Chondrocyte (in vitro differentiated cells): ENCODE measurements around the gene GGT6. TPM values are rescaled to one million over a fixed set of nuclear protein-coding genes. Genes with fewer than 3 reads are reported as not detected.

Source experiments
- DNase-seq: peaks from one replicate; pipeline ENCODE4 v3.0.0; 2021; ENCODE audit warnings: mixed read lengths, low spot score
- H3K27ac Mint-ChIP-seq: one replicate; pipeline ENCODE4 v1.8.0; 2021; ENCODE audit warnings: mild to moderate bottlenecking, moderate library complexity, mixed read lengths; ENCODE audit not compliant: unreplicated experiment
- H3K27me3 Mint-ChIP-seq: 2 replicates; pipeline ENCODE4 v1.8.0; 2021; ENCODE audit warnings: low read depth, mixed read lengths
- H3K36me3 Mint-ChIP-seq: 2 replicates; pipeline ENCODE4 v1.8.0; 2021; ENCODE audit warnings: low read depth, mixed read lengths
- H3K4me1 Mint-ChIP-seq: 2 replicates; pipeline ENCODE4 v1.8.0; 2021; ENCODE audit warnings: low read depth, mild to moderate bottlenecking, mixed read lengths
- H3K4me3 Mint-ChIP-seq: one replicate; pipeline ENCODE4 v1.8.0; 2021; ENCODE audit warnings: mild to moderate bottlenecking, moderate library complexity, mixed read lengths; ENCODE audit not compliant: unreplicated experiment
- H3K9me3 Mint-ChIP-seq: 2 replicates; pipeline ENCODE4 v1.8.0; 2021; ENCODE audit warnings: low read depth, mixed read lengths
- total RNA-seq: library from RNA; stranded (reverse); gene quantifications from 3 replicates; pipeline ENCODE4 v1.2.1, GENCODE V29; 2021
- TF ChIP-seq, protein P1 (sequence below): fragments of 200-600 bp; sonication (generic); IDR thresholded peaks from 2 replicates; pipeline ENCODE4 v1.5.0; 2021; ENCODE audit warnings: antibody characterized with exemption, mild to moderate bottlenecking, moderate library complexity

Gene GGT6
- total RNA-seq, 1 donor from 2014 or later = not detected

DNA sequence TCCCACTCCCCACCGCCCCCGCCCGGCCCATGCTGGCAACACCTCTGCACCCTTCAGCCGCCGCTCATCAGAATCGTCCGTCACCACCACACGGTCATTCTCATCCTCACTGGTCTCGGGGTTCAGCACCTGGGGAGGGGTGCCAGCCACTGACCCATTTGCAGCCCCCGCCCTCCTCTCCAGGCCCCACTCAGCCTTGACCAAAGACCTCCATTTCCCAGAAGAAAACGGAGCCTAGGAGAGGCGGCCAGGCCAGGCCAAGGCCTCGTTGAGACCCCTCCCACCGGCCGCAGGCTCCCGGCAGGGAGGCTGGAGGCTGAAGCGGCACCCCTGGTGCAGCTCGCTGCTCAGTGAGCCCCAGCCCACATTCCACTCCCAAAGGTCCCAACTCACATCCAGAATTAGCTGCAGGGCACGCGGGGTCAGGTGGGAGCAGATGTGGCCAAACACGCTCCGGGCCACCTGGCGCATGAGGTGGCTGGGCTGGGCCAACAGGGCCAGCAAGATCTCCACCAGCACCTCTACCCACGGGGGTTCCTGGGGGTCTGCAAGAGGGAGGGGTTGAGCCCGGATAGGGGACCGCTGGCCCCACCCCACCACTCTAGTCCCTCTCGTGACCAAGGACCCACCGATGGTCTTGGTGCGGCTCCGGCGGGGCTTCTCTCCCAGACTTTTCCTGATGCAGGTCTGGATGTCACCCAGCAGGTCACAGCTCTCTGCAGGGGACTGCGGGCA, 15.0 kb downstream of the GGT6 start:
- H3K4me3 Mint-ChIP-seq = no peak overlapping the region
- no peaks in the 10 kb centered on the region for H3K4me1 Mint-ChIP-seq
- H3K27me3 Mint-ChIP-seq = no peaks in the 10 kb centered on the region
- H3K9me3 Mint-ChIP-seq = no peaks in the 10 kb centered on the region
- TF ChIP-seq, protein P1, sequence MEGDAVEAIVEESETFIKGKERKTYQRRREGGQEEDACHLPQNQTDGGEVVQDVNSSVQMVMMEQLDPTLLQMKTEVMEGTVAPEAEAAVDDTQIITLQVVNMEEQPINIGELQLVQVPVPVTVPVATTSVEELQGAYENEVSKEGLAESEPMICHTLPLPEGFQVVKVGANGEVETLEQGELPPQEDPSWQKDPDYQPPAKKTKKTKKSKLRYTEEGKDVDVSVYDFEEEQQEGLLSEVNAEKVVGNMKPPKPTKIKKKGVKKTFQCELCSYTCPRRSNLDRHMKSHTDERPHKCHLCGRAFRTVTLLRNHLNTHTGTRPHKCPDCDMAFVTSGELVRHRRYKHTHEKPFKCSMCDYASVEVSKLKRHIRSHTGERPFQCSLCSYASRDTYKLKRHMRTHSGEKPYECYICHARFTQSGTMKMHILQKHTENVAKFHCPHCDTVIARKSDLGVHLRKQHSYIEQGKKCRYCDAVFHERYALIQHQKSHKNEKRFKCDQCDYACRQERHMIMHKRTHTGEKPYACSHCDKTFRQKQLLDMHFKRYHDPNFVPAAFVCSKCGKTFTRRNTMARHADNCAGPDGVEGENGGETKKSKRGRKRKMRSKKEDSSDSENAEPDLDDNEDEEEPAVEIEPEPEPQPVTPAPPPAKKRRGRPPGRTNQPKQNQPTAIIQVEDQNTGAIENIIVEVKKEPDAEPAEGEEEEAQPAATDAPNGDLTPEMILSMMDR = no peak
- no peak for DNase-seq
- no peak overlapping the region for H3K27ac Mint-ChIP-seq
- peaks cover 17% of the 10 kb centered on the region for H3K36me3 Mint-ChIP-seq

DNA sequence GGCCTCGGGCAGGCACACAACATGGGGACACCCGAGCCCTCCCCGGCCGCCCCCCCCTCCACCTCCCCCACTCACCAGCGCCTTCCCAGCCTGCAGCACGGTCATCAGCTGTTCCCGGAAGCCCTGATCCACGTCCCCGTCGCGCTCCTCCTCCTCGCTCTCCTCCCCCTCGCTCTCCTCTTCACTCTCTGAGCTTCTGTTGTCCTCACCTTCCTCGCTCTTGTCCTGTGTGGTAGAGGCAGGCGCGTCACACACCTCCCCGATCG, 15.5 kb downstream of the GGT6 start:
- Mint-ChIP-seq H3K36me3 (peaks cover 17% of the 10 kb centered on the region), H3K4me3 (no peak overlapping the region)

DNA sequence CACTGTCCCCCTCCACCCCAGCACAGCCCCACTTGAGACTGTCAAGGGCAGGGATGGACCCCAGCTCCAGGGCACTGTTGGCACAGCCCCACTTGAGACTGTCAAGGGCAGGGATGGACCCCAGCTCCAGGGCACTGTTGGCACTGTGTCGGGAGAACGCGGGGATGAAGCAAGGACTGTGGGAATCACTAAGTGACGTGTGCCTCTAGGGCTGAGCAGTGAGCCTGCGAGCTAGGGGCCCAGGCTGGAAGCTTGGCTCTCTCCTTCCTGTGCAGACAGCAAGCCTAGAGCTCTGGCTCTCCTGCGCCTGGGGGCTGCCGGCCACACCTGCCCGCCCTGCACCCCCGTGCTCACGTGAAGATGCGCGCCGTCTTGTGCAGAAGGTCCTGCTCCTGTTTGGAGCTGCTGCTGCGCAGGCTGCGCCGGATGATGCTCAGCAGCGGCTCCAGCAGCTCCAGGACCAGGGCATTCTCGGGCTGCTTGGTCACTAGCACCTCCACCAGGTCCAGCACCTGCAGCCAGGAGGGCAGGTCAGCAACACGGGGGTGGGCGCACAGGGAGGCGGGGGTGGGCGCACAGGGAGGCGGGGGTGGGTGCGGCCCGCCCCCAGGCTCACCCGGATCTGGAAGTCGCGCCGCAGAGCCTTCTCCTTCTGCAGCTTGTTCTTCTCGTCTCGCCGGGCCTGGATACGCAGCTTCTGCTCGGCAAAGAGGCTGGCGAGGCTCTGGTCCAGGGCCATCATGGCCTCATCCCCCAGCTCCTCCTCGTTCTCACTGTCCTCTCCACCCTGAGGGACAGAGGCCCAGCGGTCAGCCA, 16.0 kb downstream of the GGT6 start:
- TF ChIP-seq, protein P1 = no peak
- Mint-ChIP-seq H3K36me3 (peaks cover 18% of the 10 kb centered on the region), H3K27me3 (no peaks in the 10 kb centered on the region), H3K4me3 (no peak overlapping the region), H3K4me1 (no peaks in the 10 kb centered on the region), H3K9me3 (no peaks in the 10 kb centered on the region), H3K27ac (no peak overlapping the region)
- DNase-seq = no peak

More for the DNA sequence above, 15.5 kb downstream of the GGT6 start:
- no peak for DNase-seq
- Mint-ChIP-seq H3K4me1 (no peaks in the 10 kb centered on the region), H3K27ac (no peak overlapping the region), H3K9me3 (no peaks in the 10 kb centered on the region), H3K27me3 (no peaks in the 10 kb centered on the region)
- TF ChIP-seq, protein P1 = no peak

DNA sequence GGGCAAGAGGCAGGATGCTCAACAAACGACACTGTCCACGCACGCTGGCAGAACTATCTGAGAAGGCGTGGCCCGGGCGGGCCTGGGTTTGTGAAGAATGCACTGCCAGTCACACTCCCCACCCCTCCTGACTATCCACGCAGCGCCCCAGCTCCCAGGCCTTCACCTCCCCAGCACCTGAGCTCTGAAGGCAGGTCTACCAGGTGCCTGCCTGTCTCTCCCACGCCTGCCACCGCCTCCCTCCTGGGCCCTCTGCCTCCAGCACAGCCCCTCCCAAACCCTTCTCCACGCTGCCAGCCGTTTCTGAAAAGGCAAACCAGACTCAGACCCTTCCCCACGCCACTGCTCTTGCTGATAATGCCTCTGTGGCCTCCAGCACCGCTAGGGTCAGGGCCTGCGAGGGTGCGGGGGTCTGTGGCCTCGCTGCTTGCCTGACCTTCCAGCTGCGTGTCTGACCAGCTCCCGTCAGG, 16.8 kb downstream of the GGT6 start:
- Mint-ChIP-seq H3K27ac (no peak overlapping the region), H3K27me3 (no peaks in the 10 kb centered on the region)

DNA sequence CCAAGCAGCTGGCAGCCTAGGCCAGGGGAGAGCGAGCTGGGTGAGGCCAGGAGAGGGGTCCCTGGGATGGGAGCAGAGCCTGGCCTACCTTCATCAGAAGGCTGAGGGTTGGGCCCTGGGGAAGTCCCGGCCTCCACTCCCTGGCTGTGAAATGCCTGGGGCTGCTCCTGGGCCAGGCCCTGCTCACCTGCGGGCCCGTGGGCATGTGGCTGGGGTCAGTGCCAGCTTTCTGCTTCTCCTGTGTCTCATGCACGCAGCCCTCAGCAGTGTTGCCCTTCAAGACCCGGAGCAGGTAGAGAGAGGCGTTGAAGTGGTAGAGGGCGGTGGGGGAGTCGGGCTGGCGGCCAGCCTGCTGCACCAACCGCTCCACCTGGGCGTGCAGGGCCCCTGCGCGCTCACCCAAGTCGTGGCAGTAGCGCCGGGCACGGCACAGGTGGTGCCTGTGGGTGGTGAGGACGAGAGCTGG, 17.6 kb downstream of the GGT6 start:
- H3K4me1 Mint-ChIP-seq = no peaks in the 10 kb centered on the region
- peak; percentile 81 for DNase-seq
- no peaks in the 10 kb centered on the region for H3K9me3 Mint-ChIP-seq
- H3K36me3 Mint-ChIP-seq = peaks cover 15% of the 10 kb centered on the region
- TF ChIP-seq, protein P1 = no peak
- no peak overlapping the region for H3K27ac Mint-ChIP-seq
- no peaks in the 10 kb centered on the region for H3K27me3 Mint-ChIP-seq
- no peak overlapping the region for H3K4me3 Mint-ChIP-seq

More for the DNA sequence above, 16.8 kb downstream of the GGT6 start:
- Mint-ChIP-seq H3K4me1 (no peaks in the 10 kb centered on the region), H3K36me3 (peaks cover 16% of the 10 kb centered on the region), H3K9me3 (no peaks in the 10 kb centered on the region), H3K4me3 (no peak overlapping the region)
- TF ChIP-seq, protein P1 = no peak
- DNase-seq = no peak
